Measurements from ENCODE around the gene ZNF628.

ZNF628 gene

GRCh38 chr19:55526216-55527196, 50.1 kb downstream of the ZNF628 start:
- TF ChIP-seq CTCF (IDR thresholded peaks at IDR 0.05), result no peak

- TF ChIP-seq CTCF (IDR thresholded peaks at IDR 0.05), result no peak
These were observed 51.0 kb downstream of the ZNF628 start for GRCh38 chr19:55527197-55528029.

- TF ChIP-seq CTCF (IDR thresholded peaks at IDR 0.05), result no peak
These were observed 51.8 kb downstream of the ZNF628 start for GRCh38 chr19:55528030-55528803.

GRCh38 chr19:55529636-55530234, 53.3 kb downstream of the ZNF628 start:
- TF ChIP-seq CTCF (IDR thresholded peaks at IDR 0.05), result no peak

GRCh38 chr19:55530996-55531395, 54.6 kb downstream of the ZNF628 start:
- no peak for TF ChIP-seq CTCF (IDR thresholded peaks at IDR 0.05)

Measured in LNCAP (cell line).